Measurements from ENCODE around the gene RICTOR.

Gene RICTOR

DNA sequence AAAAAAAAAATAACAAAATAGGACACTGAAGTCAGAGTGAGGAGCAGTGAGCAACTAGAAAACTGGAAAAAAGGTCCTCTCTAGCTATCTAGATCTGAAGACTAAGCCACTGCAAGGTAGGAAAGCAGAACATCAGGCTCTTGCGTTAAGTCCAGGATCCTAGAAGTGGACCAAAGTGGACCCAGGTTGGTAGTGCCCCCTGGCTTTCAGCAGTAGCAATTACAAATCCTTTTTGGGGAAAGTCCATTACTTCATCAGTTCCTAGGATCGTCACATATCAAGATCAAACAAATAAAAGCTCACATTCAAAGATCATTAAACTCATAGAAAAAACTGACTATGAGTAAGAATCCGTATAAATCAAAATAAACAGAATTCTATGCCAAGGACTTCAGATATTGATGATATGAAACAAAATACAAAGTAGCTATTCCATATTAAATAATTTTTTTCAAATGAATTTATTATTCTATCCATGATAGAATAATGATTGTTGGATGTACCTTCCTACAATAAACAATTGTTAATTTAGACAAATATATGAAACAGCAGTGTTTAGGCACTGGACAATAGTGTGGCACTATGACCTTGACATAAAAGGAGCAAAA is 6.5 kb upstream of the RICTOR start:
- Histone ChIP-seq H3K4me1 (ENCODE audit: control insufficient read depth in 1 of 2, insufficient read depth in 1 of 2, low read depth in 1 of 2, low read length in 1 of 2) (peaks cover 18 to 19% of the 10 kb centered on the region in 2 experiments), H3K27ac (no peak overlapping the region), H3K9me3 (no peaks in the 10 kb centered on the region), H3K27me3 (no peaks in the 10 kb centered on the region), H3K36me3 (no peaks in the 10 kb centered on the region), H3K4me3 (ENCODE audit: low read depth in 1 of 2, low read length in 1 of 2) (no peak overlapping the region)
- TF ChIP-seq, protein P1, sequence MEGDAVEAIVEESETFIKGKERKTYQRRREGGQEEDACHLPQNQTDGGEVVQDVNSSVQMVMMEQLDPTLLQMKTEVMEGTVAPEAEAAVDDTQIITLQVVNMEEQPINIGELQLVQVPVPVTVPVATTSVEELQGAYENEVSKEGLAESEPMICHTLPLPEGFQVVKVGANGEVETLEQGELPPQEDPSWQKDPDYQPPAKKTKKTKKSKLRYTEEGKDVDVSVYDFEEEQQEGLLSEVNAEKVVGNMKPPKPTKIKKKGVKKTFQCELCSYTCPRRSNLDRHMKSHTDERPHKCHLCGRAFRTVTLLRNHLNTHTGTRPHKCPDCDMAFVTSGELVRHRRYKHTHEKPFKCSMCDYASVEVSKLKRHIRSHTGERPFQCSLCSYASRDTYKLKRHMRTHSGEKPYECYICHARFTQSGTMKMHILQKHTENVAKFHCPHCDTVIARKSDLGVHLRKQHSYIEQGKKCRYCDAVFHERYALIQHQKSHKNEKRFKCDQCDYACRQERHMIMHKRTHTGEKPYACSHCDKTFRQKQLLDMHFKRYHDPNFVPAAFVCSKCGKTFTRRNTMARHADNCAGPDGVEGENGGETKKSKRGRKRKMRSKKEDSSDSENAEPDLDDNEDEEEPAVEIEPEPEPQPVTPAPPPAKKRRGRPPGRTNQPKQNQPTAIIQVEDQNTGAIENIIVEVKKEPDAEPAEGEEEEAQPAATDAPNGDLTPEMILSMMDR (IDR thresholded peaks at IDR 0.05) = peak; percentile 92

DNA sequence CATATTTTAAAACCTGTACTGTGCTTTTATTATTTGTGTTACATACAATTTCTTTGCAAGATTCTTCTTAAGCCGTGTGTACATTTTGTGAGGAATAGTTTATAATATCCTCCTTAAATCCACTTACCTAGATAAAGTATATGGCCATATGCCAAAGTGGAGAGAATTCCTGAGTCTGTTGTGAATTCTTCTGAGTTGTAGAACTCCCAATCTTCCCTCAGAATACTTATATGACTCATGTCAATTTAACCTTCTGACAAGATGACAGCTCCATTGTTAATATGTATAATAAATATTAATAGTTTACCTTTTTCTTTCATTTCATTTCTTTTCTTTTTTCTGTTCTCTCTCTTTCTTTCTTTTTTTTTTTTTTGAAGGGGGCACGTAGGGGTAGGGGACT is 6.0 kb upstream of the RICTOR start:
- TF ChIP-seq, protein P1 (IDR thresholded peaks at IDR 0.05) = no peak

DNA sequence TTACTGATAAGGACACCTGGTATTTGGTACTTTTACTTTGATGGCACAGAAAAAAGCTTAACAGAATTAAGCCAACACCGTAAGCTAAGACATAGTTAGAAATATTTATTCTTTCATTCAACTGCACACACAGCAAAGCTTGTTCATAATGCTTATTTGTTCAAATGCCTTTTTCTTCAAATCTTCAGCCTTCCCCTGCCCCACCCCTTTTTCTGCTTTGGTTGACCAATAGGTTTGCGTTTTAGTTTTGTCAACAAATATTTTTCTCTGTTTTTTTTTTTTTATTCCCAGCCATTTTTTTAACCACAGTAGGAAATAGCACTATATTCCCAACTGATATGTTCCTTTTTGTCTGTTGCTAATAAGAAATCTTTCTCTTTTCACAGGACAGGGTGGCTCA is 4.9 kb upstream of the RICTOR start:
- Histone ChIP-seq H3K36me3 (no peaks in the 10 kb centered on the region), H3K9me3 (no peaks in the 10 kb centered on the region), H3K27me3 (no peaks in the 10 kb centered on the region), H3K4me3 (ENCODE audit: low read depth in 1 of 2, low read length in 1 of 2) (no peak overlapping the region), H3K4me1 (ENCODE audit: control insufficient read depth in 1 of 2, insufficient read depth in 1 of 2, low read depth in 1 of 2, low read length in 1 of 2) (peaks cover 23 to 26% of the 10 kb centered on the region in 2 experiments), H3K27ac (no peak overlapping the region)
- TF ChIP-seq, protein P1 (IDR thresholded peaks at IDR 0.05) = no peak

More for the DNA sequence above, 6.0 kb upstream of the RICTOR start:
- Histone ChIP-seq H3K27ac (no peak overlapping the region), H3K36me3 (no peaks in the 10 kb centered on the region), H3K9me3 (no peaks in the 10 kb centered on the region), H3K27me3 (no peaks in the 10 kb centered on the region), H3K4me1 (ENCODE audit: control insufficient read depth in 1 of 2, insufficient read depth in 1 of 2, low read depth in 1 of 2, low read length in 1 of 2) (peaks cover 23 to 24% of the 10 kb centered on the region in 2 experiments), H3K4me3 (ENCODE audit: low read depth in 1 of 2, low read length in 1 of 2) (no peak overlapping the region)

DNA sequence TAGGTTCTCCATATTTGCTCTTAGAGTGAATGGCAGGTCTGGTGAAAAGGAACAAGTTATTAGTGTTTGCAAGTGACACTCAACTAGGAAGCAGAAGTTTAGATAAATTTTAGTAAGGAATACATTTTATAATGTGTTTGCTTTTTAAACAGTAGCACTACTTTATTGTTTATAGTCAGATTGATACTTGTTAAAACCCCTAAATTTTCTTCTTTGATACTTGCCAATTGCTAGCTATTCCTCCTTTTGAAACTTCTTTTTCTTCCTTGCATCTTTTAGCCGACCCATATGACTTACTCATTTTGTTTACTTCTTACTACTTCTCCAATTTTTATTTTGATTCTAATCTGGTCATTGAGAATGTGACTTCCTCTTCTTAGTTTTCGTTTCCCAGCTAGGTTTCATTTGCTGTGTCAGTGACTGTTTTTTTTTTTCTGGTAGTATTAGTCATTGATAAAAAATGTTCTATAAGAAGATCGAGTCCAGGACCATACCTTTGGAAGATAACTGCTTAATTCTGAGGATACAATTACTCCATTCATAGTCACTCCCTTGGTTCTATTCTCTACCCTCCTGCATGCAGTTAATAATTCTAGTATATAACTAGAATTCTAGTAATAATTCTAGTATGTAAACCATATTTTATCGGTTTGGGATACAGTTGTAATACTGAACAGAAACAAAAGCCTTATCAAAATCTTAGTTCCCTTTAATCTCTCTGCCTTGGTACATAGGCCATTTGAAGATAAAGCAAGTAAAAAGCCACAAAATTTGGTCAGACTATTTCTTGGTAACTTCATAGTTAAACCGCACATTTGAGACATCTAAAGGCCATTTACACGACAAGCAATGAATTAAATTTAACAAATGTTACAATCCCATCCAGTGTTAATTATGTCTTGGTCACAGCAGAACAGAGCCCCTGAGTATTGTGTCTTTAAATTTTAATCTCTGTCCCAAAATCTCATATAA is 2.8 kb upstream of the RICTOR start:
- Histone ChIP-seq H3K27ac (peak overlapping the region; percentile 100), H3K4me1 (ENCODE audit: control insufficient read depth in 1 of 2, insufficient read depth in 1 of 2, low read depth in 1 of 2, low read length in 1 of 2) (peaks cover 28 to 41% of the 10 kb centered on the region in 2 experiments), H3K9me3 (no peaks in the 10 kb centered on the region), H3K27me3 (no peaks in the 10 kb centered on the region), H3K4me3 (ENCODE audit: low read depth in 1 of 2, low read length in 1 of 2) (peak overlapping the region; percentile 79 to 96), H3K36me3 (no peaks in the 10 kb centered on the region)
- TF ChIP-seq, protein P1 (IDR thresholded peaks at IDR 0.05) = no peak

DNA sequence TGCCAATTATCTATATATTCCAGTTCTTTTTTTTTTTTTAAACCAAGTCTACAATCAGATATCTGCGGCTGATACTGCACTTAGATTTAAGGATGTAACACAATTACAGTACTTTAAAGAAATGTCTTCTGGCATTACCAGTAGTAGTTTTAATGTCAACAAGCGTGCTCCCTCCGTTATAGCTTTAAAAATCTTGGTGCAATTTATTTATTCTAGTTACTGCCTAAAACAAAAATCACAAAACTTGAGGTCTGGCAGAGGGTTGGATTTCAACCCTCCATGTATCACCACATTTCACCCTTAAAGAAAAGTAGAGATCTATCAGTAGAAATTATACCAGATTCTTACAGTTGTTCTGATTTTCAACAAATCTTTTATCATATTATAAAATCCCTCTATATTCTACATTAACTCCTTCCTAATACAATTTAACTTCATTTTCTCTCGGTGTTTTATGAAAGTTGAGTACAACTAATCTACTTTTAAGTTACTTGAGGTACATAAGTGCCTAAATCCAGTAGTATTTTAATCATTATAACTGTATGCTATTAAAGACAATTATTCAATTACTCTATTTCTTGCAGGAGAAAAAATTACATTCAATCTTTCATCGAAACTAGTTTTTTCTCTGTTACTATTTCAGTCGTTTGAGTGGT is 2.0 kb upstream of the RICTOR start:
- TF ChIP-seq, protein P1 (IDR thresholded peaks at IDR 0.05) = no peak
- H3K27ac ChIP-seq = peak overlapping the region; percentile 100
- H3K36me3 ChIP-seq = no peaks in the 10 kb centered on the region
- H3K4me3 ChIP-seq (ENCODE audit: low read depth in 1 of 2, low read length in 1 of 2) = peak overlapping the region; percentile 79 to 96
- H3K9me3 ChIP-seq = no peaks in the 10 kb centered on the region
- no peaks in the 10 kb centered on the region for H3K27me3 ChIP-seq
- H3K4me1 ChIP-seq (ENCODE audit: control insufficient read depth in 1 of 2, insufficient read depth in 1 of 2, low read depth in 1 of 2, low read length in 1 of 2) = peaks cover 36 to 48% of the 10 kb centered on the region in 2 experiments
